H54 (cell line): Measurements from ENCODE around the gene IL19.
"Not testable (repeated sequence)": the region's sequence is repeated elsewhere in the genome, so short reads cannot be mapped to it uniquely, and the experiment has no call there.

Source experiments
- DNase-seq: peaks from one replicate; pipeline ENCODE4 v3.0.0; 2011; ENCODE audit warnings: low spot score, mixed read lengths; ENCODE audit not compliant: insufficient read length
- FAIRE-seq: peaks from 3 replicates; lab custom pipeline; 2011; peaks lifted over from hg19 to GRCh38; lab: Jason Lieb, UNC
- POLR2A ChIP-seq: IDR thresholded peaks from 2 replicates; pipeline ENCODE4 v1.6.1; 2011; ENCODE audit warnings: low read depth, mild to moderate bottlenecking, low read length

IL19 gene

GRCh38 chr1:206774093-206774492 is 3.5 kb downstream of the IL19 start:
- TF ChIP-seq POLR2A = no peak
- FAIRE-seq = no peak
- no peak for DNase-seq

DNA sequence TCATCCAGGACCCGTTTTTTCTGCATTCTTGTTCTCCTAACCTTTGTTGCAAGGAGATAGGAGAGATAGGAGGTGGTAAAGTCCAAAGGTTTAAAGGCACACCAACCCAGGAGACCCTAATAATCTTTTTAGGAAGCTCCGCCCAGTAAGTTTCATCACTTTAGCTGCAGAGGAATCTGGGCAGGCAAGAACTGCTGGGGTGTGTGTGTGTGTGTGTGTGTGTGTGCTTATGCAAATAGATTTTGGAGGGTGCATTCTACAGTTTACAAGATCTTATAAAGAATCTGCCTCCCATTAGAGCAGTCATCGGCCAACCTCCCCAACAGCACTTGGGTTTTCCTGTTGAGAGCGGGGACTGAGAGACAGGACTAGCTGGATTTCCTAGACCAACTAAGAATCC is 5.7 kb downstream of the IL19 start:
- FAIRE-seq (no peak), DNase-seq (no peak)
- no peak for TF ChIP-seq POLR2A

DNA sequence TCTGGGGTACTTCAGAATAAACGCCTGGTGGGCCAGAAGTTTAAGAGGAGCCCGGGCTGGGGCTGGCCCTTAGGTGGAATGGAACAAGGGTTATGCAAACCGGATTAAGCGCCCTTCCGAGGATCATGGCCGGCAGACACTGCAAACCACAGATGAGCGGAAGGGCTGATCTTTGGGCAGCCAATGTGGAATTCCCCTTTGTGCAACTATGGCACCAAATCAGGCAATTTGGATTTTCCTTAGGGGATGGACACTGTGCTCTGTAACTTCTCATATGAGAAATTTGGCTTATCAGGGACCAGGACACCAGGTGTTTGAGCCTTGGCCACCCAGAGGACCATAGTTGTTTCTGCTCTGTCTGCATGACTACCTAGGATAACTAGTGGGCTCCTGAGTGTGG is 7.5 kb downstream of the IL19 start:
- no peak for DNase-seq
- no peak for TF ChIP-seq POLR2A
- FAIRE-seq = no peak

DNA sequence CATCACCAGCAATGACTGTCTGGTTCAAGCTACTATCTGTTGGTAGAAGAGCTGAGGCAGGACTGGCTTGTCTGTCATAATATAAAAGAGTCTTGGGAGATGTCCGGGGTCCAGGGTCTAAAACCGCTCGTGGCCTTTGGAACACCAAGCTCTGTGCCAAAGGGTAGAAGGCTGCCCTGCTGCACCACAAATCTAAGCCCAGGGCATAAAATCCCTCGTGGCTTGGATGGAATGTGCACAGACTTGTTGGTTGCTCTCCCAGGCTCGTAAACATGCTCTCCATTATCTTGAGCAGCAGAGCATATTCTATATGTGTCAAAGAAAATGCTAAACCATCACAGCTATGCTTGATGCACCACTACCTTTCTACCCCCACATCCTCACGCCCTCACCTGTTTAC is 8.3 kb downstream of the IL19 start:
- not testable (repeated sequence) for DNase-seq, FAIRE-seq

GRCh38 chr1:206779638-206780037 is 9.1 kb downstream of the IL19 start:
- FAIRE-seq = no peak
- no peak for TF ChIP-seq POLR2A
- DNase-seq = no peak

DNA sequence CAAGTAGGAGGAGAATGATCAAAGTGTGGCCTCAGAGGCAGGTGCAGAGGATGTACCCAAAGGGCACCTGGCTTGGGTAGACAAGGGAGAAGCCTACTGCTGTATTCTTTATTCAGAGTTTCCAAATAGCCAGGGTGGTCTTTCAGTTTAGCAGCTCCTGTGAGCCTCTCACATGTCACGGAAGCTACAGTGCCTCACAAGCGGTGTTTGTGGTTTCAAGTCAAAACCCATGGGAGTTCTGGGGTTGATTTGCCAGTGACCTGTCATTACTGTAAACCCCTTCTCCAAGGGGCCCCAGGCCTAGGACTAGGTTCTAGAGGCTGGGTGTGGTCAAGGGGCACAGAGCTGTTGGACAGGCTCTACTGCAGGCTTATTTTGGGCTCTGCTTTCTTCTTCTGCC is 11.9 kb downstream of the IL19 start:
- no peak for TF ChIP-seq POLR2A
- FAIRE-seq (no peak), DNase-seq (no peak)

DNA sequence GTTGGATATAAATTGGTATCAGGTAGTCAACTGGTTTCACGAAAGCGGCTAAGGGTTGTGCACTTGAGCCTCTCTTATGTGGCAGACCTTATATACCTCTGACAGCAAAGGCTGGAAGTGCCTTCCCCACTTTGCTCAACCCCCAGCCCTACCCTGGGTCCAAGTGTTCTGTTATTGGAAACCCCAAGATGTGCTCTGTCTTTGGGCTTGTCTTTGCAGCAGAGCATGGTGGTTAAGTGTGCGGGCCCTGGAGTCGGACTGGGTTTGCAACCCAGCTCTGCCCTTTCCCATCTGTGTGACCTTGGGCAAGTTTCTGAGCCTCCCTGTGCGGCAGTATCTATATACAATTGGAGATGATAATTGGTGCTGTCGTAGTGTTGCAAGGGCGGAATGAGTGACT is 12.9 kb downstream of the IL19 start:
- no peak for DNase-seq
- TF ChIP-seq POLR2A = no peak
- no peak for FAIRE-seq

DNA sequence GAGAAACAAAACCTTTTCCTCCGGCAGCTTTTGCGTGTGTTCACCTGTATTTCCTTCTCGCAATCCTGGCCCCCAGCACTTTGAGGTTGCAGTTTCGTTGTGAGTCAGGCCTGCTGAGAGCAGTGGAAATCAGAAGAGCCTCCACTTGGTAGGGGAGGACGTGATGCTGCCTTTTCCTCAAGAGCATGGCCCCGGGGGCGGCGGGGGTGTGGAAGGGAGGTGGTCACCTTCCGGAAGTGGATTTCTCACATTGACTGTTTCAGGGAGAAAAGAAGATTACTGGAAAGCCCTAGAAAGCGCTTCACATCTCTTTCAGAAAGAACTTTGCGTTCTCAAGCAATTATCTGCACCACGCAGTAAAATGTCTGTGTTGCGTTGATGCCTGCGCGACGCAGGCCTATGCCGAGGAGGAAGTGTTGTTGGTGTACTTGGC is 13.9 kb downstream of the IL19 start:
- FAIRE-seq = no peak
- no peak for TF ChIP-seq POLR2A
- no peak for DNase-seq

DNA sequence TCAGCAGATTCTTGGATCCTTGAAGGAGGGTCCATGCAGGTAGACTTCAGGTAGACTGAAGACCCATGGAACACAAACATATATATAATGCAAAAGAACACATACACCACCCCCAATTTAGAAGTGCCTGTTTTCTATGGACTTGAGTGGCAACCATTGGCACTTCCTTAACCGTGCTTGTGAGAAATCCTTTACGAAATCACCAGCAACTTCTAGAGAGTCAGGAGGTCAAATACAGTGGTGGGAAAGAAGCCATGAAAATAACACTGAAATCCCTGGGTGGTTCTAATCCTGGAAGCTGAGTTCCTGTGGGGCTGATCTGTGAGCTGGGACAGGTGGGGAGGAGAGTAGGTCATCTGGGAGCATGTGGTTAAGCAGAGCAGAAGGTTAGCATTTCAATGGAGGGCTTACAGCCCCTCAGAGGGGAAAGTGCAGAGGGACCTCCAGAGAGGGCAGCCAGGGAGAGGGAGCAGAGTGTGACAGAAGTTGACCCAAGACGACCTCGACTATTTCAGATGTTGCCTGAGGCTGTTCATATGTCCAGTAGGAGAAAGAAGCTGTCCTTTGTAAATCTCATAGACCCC is 14.7 kb downstream of the IL19 start:
- TF ChIP-seq POLR2A = no peak
- no peak for DNase-seq
- FAIRE-seq = no peak

DNA sequence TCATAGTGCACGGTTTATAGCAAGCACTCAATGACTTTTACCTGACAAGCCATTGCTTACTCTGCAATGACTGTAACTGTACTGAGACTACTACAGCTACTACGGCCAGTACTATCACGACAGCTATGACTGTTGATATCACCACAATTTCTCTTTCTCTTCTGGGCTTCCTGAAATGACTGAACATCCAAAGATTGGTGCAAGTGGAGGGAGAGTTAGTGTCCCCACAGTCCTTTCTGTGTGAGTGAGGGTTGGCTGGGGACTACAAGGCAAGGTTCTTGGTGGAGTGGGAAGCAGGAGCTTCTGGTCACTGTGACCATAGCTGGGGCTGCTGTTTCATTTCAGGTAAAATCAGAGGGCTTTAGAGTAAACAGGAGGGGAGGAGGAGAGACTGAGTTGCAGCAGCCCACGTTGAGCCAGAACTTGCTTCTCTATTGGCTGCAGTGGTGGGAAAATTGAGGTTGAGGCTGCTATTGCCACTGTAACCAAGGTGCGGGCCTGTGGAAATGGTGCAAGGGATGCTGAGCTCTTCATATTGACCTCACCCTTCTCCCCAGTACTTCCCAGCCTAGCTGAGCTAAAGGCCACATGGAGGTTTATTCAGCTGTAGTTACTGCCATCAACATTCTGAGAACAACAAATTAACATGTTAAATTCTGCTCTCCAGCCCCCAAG is 15.8 kb downstream of the IL19 start:
- FAIRE-seq (no peak), DNase-seq (no peak)
- no peak for TF ChIP-seq POLR2A

DNA sequence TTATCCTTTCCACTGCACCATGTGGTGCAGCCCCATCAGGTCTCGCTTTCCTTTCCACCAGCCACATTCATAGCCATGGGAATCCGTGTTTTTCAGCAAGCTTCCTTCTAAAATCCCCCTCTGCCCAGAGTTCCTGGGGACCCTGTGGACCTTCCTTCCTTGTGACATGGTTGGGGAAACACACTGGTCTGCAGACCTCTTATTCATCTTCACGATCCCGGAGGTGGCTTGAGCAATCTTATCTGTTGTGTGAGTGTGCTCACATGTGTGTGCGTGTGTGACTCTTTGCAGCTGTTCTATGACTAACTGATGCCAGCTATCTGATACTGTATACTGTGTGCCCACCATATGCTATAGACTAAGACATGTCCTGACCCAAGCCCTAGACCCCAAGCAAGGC is 17.3 kb downstream of the IL19 start:
- DNase-seq (no peak), FAIRE-seq (no peak)
- no peak for TF ChIP-seq POLR2A

DNA sequence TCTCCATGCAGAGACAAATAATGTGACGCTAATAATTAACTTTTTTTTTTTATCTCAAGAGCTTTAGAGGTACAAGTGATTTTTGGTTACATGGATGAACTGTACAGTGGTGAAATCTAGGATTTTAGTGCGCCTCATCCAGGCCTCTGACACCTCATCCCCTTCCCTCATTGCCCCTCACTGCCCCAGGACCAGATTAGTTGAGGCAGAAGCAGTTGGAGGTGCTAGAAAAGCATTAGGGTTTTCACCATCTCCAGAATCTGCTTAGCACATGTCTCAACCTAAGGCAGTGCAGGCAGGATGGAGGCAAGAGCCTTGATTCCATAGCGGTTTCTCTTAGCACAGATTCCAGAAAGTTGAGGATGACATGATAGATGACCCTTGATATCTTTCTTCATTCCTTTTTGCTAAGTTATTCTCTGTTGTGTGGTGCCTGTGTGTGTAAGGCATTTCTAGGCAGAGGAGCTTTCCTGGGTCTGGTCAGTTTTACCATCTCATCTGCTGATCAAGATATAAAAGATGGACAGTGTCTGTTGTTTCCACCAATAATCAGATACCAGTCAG is 18.0 kb downstream of the IL19 start:
- TF ChIP-seq POLR2A = no peak
- DNase-seq = no peak
- FAIRE-seq = no peak

DNA sequence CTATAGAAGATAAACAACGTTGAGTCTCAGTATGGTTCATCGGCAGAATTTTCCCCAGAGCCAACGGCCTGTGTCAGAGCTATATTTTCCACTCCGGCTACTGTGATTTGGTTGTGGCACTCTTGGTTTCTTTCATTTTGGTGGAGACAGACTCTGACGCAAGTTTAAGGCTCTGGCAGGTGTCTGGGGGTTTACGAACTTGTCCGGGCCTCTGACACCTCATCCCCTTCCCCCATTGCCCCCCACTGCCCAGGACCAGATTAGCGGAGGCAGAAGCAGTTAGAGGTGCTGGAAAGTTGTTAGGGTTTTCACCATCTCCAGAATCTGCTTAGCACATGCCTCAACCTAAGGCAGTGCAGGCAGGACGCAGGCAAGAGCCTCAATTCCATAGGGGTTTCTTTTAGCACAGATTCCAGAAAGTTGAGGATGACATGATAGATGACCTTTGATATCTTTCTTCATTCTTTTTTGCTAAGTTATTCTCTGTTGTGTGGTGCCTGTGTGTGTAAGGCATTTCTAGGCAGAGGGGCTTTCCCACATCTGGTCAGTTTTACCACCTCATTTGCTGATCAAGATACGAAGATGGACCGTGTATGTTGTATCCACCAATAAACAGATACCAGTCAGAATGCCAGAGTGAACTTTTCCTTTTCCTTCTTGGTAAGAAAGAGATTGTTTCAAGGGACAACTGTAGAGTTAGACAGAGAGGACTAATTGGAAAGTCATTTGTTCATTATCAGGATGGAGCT is 20.1 kb downstream of the IL19 start:
- DNase-seq (no peak), FAIRE-seq (no peak)
- TF ChIP-seq POLR2A = no peak

DNA sequence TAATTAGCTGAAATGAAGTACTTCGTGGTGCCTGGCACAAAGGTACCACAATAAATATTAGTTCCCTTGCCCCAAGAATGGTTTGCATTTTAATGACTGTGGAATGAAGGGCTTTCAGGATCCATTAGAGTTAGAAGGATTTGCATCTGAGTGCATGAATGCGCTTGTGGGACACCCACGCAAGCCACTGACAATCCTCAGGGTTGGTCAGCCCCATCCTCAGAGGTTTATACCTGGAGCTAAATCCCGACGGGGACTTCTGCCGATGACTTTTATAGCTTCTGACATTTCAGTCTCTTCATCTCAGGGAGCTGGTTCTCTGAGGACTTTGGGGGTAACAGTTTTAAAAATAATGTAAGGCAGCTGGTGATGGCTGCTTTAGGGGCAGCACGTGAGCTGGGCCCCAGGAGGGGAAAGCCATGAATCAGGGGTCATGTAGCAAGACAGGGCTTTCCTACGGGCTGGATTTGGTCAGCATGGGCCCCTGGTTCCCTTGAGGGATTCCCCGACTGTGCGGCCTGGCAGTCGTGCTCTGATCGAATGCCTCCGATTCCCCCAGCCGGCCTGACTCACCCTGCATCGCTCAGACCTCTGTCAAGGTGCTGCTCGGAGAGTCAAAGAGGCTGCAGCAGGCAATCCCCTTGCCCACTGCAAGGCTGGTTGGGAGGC is 22.5 kb downstream of the IL19 start:
- DNase-seq (no peak), FAIRE-seq (no peak)
- TF ChIP-seq POLR2A = no peak
